ENCODE data around the gene DNAI2. TPM values are rescaled to one million over a fixed set of nuclear protein-coding genes. Genes with fewer than 3 reads are reported as not detected.
A peak's percentile ranks its signal among the peaks of the same experiment; 100 is the strongest.

Gene DNAI2
- total RNA-seq, 2 donors from 2014 or later: not detected

DNA sequence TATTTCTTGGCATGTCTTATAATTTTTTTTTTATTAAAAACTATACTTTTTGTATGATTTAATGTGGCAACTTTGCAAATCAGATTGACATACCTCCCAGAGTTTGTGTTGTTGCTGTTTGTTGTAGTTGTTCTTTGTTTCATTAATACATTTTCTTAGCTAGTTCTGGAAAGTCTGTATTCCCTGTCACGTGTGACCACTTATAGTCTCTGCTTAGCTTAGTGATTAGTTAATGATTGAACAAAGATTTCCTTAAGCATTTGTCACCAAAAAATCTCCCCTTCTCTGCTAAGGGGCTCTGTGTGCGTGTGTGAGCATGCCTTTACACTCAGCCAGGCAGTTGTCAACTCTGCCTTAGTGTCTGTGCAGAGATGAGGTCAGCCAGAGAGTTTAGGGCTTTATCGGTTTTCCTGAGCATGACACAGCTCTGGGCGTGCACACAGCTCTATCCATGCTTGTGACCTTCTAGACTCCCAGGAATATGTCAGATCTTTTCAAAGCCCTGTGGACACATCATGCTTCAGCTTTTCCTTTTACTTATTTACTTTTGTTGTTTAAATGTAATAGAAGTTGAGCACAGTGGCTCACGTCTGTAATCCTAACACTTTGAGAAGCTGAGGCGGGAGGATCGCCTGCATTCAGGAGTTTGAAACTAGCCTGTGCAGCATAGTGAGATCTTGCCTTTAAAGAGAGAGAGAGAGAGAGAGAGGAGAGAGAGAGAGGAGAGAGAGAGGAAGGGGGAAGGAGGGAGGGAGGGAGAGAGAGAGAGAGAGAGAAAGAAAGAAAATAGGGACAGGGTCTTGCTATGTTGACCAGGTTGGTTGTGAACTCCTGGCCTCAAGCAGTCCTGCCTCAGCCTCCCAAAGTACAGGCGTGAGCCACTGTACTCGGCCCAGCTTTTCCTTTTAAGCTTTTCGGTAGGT, 21.9 kb downstream of the DNAI2 start:
- Mint-ChIP-seq H3K27ac (no peak overlapping the region), H3K9me3 (peaks cover 3% of the 10 kb centered on the region)
- no peaks in the 10 kb centered on the region for H3K27me3 ChIP-seq (ENCODE audit: control insufficient read depth, insufficient read depth, low read length, poor library complexity, severe bottlenecking)

DNA sequence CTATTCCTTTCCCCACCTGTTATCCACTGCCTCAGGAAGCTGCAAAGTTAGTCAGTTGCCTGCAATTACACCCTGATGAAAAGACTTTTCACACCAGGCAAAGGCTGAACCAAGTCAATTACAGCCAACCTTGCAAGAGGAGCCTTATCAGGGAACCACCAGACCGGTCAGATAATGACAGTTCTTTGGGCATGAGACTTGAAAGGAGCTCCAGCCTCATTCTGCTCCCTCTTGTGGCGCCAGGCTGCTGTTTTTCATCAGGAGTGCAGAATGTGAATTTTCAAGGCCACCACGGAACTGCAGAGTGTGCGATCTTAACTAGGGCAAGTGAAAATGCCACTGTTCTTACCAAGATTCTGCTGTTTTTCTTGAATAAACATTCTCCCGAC, 22.5 kb downstream of the DNAI2 start:
- peaks cover 3% of the 10 kb centered on the region for H3K9me3 Mint-ChIP-seq
- peaks cover 16% of the 10 kb centered on the region for H3K27me3 Mint-ChIP-seq (ENCODE audit: insufficient read depth)
- WGBS, 2 experiments (ENCODE audit: insufficient coverage in 1 of 2, insufficient read length in 1 of 2): 18 to 20% methylated on average over 5 of the region's 5 CpGs
- no peak overlapping the region for H3K4me3 Mint-ChIP-seq
- Histone ChIP-seq H3K27ac (ENCODE audit: low read depth, low read length) (no peak overlapping the region), H3K4me3 (ENCODE audit: low read length) (no peak overlapping the region), H3K4me1 (ENCODE audit: control insufficient read depth, insufficient read depth, low read length) (no peaks in the 10 kb centered on the region), H3K9ac (ENCODE audit: extremely low read depth, low read length, poor library complexity, severe bottlenecking) (no peak overlapping the region), H3K27me3 (ENCODE audit: control insufficient read depth, insufficient read depth, low read length, poor library complexity, severe bottlenecking) (no peaks in the 10 kb centered on the region), H3K9me3 (ENCODE audit: control insufficient read depth, low read length) (peaks cover 7% of the 10 kb centered on the region), H3K36me3 (ENCODE audit: control insufficient read depth, insufficient read depth, low read length) (no peaks in the 10 kb centered on the region)
- H3K36me3 Mint-ChIP-seq (ENCODE audit: low read depth): no peaks in the 10 kb centered on the region
- H3K27ac Mint-ChIP-seq: no peak overlapping the region
- peaks cover 15% of the 10 kb centered on the region for H3K4me1 Mint-ChIP-seq
- TF ChIP-seq, protein P1, sequence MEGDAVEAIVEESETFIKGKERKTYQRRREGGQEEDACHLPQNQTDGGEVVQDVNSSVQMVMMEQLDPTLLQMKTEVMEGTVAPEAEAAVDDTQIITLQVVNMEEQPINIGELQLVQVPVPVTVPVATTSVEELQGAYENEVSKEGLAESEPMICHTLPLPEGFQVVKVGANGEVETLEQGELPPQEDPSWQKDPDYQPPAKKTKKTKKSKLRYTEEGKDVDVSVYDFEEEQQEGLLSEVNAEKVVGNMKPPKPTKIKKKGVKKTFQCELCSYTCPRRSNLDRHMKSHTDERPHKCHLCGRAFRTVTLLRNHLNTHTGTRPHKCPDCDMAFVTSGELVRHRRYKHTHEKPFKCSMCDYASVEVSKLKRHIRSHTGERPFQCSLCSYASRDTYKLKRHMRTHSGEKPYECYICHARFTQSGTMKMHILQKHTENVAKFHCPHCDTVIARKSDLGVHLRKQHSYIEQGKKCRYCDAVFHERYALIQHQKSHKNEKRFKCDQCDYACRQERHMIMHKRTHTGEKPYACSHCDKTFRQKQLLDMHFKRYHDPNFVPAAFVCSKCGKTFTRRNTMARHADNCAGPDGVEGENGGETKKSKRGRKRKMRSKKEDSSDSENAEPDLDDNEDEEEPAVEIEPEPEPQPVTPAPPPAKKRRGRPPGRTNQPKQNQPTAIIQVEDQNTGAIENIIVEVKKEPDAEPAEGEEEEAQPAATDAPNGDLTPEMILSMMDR (conservative IDR thresholded peaks at IDR 0.05): peak; percentile 84
- peak; percentile 94 for DNase-seq

More for the DNA sequence above, 21.9 kb downstream of the DNAI2 start:
- Histone ChIP-seq H3K9me3 (ENCODE audit: control insufficient read depth, low read length) (peaks cover 7% of the 10 kb centered on the region), H3K4me3 (ENCODE audit: low read length) (no peak overlapping the region), H3K27ac (ENCODE audit: low read depth, low read length) (no peak overlapping the region), H3K36me3 (ENCODE audit: control insufficient read depth, insufficient read depth, low read length) (no peaks in the 10 kb centered on the region), H3K9ac (ENCODE audit: extremely low read depth, low read length, poor library complexity, severe bottlenecking) (no peak overlapping the region), H3K4me1 (ENCODE audit: control insufficient read depth, insufficient read depth, low read length) (no peaks in the 10 kb centered on the region)
- DNase-seq: no peak
- Mint-ChIP-seq H3K4me1 (peaks cover 15% of the 10 kb centered on the region), H3K36me3 (ENCODE audit: low read depth) (no peaks in the 10 kb centered on the region), H3K27me3 (ENCODE audit: insufficient read depth) (peaks cover 16% of the 10 kb centered on the region), H3K4me3 (no peak overlapping the region)
- 85 to 96% methylated on average over 6 to 10 of the region's 10 CpGs for WGBS, 2 experiments (ENCODE audit: insufficient coverage in 1 of 2, insufficient read length in 1 of 2)
- TF ChIP-seq, protein P1 (conservative IDR thresholded peaks at IDR 0.05): no peak

DNA sequence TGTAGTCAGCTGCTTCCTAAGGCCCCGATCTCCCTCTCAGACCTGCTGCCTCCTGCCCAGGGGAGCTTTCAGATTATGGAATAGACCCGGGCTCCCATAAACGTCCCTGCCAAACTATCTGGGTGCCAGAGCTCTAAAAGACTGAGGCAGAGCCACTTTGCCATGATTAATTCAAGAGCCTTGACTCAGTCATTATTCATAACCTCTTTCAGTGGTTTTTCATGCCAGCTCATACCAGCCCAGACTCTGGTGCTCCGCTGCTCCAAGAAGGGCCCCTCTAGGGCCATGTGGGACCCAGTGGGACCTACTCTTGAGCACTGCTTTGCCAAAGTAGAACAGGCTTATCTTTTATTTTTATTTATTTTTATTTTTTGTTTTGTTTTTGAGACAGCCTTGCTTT, 23.9 kb downstream of the DNAI2 start:
- Histone ChIP-seq H3K27ac (ENCODE audit: low read depth, low read length) (no peak overlapping the region), H3K4me3 (ENCODE audit: low read length) (no peak overlapping the region), H3K36me3 (ENCODE audit: control insufficient read depth, insufficient read depth, low read length) (no peaks in the 10 kb centered on the region), H3K9me3 (ENCODE audit: control insufficient read depth, low read length) (peaks cover 7% of the 10 kb centered on the region), H3K9ac (ENCODE audit: extremely low read depth, low read length, poor library complexity, severe bottlenecking) (no peak overlapping the region), H3K4me1 (ENCODE audit: control insufficient read depth, insufficient read depth, low read length) (no peaks in the 10 kb centered on the region), H3K27me3 (ENCODE audit: control insufficient read depth, insufficient read depth, low read length, poor library complexity, severe bottlenecking) (no peaks in the 10 kb centered on the region)
- H3K4me1 Mint-ChIP-seq: peaks cover 15% of the 10 kb centered on the region
- H3K27ac Mint-ChIP-seq: no peak overlapping the region
- peaks cover 16% of the 10 kb centered on the region for H3K27me3 Mint-ChIP-seq (ENCODE audit: insufficient read depth)
- DNase-seq: no peak
- 82 to 100% methylated on average over 3 to 4 of the region's 4 CpGs for WGBS, 2 experiments (ENCODE audit: insufficient coverage in 1 of 2, insufficient read length in 1 of 2)
- no peak overlapping the region for H3K4me3 Mint-ChIP-seq
- H3K36me3 Mint-ChIP-seq (ENCODE audit: low read depth): no peaks in the 10 kb centered on the region
- peaks cover 3% of the 10 kb centered on the region for H3K9me3 Mint-ChIP-seq
- TF ChIP-seq, protein P1 (conservative IDR thresholded peaks at IDR 0.05): no peak
